G401.6 (cell line): ENCODE measurements around the gene PGAP3.

Experiments used
- FAIRE-seq: peaks from 2 replicates; lab custom pipeline; 2012; peaks lifted over from hg19 to GRCh38; lab: Jason Lieb, UNC

Gene PGAP3

DNA sequence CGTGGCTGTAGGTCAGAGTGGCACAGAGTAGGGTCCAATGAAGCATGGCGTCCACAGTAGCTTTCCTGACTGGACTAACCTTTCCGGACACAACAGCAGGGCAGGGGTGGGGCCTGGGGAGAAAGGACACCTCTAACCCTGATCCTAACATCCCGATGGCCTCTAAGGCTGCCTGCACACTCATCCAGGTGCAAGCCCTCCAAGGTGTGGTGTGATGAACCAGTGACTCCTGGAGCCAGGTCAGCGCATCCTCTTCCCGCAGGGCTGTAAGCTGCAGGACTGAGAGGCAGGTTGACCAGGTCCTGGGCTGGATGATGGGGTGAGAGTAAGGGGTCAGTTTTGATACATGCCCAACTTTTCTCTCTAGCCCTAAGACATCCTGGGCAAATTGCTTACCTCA is 8.9 kb upstream of the PGAP3 start:
- FAIRE-seq: no peak

DNA sequence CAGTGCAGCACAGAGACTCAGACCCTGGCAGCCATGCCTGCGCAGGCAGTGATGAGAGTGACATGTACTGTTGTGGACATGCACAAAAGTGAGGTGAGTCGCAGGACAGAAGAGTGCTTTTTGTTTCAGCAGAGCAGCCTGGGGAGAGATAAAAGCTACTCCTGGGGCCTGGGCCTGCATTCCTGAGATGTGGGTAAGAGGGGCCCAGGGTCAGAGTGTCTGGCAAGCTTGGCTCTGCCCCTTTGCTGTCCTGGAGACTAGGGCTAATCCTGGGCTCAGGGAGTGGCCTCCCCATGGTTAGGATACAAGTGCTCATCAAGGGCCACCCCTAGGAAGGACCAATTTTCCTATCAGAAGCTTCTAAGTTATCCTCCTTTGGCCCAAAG is 7.2 kb upstream of the PGAP3 start:
- FAIRE-seq: no peak

DNA sequence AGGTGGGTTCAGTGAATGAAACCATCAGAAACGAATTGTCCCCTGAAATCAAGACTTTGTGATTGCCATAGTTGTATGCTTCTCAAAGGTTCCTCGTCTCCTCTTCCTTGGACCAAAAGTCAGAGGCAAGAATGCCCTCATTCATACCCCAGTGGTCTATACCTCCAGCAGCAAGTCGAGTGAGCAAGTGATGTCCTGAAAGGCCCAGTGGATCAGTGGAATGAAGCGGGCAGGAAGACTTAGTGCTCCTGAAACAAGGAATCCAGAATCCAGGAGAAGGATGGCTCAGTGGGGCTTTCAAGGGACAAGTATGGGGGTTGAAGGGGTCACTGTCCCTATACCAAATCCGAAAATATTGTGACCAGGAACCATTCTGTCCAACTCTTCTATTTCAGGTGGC is 6.7 kb upstream of the PGAP3 start:
- no peak for FAIRE-seq

DNA sequence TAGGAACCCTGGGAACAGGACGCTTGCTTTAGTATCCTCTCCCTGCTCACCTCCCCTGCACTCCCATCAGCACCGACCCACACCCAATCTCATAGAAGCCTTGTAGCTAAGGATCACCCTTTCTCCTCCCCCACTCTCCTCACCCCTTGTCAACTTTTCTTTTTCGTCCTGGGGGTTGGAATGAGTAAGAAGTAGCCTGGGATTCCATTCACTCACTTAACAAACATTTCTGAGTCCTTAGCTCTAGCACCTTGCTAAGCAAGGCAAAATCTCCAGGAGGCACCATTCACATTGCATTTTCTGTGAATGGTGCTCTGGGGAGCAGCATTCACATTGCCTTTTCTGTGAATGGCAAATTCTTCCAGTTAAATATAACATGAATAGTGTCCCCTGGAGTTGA is 1.1 kb upstream of the PGAP3 start:
- no peak for FAIRE-seq

DNA sequence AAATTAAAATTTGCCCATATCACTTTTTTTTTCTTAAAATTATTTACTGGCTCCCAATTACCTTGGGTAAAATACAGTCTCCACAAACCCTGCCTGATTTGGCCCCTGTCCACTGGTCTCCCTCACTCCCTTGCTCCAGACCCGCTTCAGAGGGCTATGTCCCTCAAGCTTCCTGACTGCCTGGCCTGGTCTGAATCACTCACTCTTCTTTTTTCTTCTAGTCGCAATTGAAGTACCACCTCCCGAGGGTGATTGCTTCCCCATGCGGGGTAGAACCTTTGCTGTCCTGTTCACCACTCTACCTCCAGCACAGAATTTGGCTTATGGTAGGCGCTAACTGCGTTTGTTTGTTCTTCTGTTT is 598 bp upstream of the PGAP3 start:
- FAIRE-seq: no peak

DNA sequence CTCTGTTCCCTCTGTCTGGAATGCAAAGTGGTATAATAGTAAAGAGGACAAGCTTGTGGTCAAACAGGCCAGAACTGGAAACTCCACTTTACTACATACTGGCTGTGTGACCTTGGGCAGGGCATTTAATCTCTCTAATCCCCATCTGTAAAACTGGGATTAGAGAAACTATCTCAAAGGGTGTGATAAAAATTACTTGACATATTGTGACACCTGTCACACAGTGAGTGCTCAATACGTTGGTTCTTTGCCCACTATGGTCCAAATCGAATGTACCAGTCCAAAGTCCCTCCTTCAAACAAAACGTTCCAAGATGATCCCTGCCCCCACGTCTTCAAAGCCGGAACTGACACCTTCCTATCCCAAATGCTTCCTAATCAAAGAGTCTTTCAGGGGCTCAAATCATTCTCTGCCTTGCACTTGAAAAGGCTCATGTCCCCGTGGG is 734 bp downstream of the PGAP3 start:
- FAIRE-seq: no peak

DNA sequence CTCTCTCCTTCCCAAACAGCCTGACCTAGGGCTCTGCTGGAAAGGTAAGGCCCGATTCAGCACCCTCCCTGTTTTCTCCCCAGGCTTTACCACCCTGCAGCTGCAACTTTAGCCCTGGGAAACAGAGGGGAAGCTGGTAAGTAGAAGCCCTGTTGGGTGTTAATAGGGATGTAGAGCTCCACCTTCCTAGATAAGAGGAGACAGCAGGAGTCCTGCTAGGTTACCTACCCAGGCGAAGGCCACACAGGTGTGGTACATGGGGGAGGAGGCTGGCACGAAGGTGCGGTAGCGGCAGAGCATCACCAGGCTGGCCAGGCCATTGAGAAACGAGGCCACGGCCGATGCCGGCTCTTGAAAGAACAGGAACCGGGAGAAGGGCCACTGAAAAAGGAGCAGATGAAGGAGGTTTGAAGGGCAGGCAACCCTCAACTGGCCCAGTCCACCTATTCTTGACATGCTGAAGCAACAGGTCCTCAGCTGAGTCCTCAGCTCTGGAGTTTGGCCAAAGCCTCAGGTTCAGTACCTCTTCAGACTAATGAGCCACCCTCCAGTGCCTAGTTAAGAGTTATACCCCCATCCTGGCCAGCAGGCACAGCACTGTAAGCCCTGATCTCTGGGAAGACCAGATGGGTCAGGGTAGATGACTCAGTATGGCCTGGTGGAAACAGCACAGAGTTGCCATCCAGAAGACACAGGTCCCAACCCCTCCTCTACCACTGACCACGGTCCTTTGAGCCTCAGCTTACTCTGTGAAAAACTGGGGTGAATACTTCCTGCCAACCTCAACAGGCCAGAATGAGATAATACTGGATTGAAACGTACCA is 3.3 kb downstream of the PGAP3 start:
- FAIRE-seq: no peak

DNA sequence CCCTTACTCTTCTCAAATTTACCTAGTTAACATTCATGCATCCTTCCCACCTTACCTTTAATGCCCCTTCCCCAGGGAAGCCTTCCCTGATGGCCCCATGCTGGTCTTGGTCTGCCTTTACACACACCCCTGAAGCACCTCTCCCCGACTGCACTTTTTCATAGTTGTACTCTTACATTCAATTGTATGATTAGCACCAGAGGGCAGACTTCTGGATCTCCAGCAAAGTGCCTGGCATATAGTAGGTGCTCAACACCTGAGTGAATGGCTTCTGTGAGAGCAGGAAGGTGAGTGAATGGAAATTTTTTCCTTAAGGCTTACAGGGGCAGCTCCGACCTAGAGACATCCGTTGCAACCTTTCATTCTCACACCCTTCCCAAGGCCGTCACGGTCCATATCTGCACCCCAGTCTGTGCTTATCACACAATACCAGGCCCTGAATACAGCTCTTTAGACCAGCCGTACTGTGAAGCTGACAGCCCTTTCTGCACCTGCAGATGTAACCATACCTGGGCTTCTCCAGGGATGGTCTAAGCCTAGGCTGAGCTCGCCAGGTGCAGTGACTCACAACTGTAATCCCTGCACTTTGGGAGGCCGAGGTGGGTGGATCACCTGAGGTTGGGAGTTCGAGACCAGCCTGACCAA is 4.4 kb downstream of the PGAP3 start:
- no peak for FAIRE-seq

DNA sequence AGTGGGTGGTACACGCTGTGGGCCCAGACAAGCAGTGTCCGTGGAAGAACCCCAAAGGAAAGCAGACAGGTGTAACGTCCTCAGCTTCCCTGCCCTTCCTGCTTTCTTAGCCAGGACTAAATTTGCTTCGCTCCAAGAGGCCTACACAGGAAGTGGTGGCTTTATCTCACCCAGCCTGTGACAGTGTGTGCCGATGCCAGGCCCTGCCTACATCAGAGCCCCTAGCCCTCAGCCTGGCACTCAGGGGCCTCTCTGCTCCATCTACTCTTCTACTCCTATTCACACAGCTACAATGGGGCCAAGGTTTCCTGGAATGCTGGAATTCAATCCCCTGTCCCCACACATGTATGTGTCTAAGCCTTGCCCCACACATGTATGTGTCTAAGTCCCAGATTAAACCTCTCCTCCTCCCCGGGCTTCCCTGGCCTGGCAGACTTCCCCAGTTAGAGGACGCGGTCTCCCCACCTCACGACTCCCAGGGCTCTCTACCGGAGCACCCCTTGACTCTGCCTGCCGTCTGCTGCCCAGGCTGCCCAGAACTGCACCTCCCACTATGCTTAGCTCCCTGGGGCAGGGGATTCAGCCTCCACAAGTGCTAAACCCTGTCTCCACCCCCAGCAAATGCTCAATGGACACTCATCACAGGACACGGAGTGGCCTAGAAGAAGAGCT is 8.2 kb downstream of the PGAP3 start:
- no peak for FAIRE-seq

DNA sequence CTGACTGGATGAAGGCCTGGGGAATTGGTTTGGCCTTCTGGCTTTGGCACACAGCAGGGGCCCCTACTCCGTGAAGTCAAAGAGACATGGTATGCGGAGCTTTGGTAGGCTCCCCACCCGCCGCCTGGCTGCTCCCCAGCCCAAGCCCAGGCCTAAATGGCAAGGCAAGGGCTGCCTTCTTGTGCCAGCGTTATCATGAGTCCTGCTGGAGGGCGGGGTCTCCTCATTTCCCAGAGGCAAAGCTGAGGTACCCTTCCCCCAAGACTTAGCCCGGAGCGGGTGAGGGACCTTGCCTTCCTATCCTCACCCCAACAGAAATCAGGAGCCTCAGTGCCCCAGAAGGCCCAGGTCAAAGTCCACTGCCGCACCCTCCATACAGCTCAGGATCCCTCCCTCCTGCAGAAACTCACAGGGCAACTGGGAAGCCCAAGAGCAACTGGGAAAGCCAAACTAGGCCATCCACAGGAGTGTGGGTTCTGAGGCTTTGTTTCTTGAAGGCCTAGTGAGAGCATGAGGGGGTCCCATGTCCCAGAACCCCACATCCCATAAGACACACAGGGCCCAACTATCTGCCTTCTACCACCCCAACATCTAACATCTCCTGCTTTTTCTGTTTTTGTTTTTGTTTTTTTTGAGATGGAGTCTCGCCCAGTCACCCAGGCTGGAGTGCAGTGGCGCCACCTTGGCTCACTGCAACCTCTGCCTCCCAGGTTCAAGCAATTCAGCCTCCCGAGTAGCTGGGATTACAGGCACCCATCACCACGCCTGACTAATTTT is 9.3 kb downstream of the PGAP3 start:
- FAIRE-seq: no peak

DNA sequence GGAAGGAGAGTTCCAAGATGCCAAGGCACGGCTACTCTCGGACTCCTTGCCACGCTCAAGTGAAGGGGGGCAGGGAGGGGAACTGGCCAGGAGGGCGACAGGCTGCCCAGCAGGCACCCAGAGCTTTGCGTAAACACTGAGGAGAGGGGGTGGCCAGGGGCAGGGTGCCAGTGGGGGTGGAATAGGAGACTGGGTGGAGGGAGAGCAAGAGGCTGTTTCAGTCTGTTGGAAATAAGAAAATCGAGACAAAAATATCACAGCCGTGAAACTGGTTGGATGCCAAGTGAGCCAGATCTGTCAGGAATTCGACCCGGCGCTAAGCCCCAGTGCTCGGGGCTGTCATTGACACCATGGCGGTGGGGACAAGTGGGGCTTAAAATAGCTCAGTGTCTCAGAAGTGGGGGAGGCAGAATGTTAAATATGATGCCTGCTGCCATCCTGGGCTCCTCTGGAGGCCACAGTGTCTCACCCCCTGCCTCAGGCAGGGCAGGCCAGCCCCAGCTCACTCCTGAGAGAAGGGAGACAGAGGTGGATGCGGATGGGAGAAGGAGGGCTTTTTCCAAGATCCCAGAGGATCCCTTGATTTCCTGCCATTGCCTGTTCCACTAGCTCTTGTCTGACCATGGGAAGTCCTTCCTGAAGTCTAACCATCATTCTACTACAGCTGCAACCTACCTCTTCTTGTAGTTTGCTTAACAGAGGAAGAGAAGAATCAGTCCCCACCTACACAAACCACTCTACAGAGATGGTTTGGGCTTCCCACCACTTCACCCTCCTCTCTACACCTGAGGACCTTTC is 10.1 kb downstream of the PGAP3 start:
- no peak for FAIRE-seq

DNA sequence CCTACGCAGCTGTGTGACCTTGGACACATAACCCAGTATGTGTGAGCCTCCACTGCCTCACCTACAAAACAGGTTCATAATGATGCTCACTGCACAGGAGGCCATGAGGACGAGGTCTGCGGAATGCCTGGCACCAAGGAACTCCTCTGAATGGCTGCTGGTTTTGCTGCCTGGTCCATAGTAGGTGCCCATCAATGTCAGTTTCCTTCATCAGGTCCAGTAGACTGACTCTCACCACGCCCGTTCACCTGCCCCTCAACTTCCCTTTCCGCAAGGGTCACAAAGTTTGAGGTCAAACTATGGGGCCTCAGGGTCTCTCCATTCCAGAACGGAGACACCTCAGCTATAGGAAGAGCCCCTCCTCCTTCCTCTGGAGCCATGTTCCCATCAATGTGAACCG is 10.8 kb downstream of the PGAP3 start:
- no peak for FAIRE-seq

DNA sequence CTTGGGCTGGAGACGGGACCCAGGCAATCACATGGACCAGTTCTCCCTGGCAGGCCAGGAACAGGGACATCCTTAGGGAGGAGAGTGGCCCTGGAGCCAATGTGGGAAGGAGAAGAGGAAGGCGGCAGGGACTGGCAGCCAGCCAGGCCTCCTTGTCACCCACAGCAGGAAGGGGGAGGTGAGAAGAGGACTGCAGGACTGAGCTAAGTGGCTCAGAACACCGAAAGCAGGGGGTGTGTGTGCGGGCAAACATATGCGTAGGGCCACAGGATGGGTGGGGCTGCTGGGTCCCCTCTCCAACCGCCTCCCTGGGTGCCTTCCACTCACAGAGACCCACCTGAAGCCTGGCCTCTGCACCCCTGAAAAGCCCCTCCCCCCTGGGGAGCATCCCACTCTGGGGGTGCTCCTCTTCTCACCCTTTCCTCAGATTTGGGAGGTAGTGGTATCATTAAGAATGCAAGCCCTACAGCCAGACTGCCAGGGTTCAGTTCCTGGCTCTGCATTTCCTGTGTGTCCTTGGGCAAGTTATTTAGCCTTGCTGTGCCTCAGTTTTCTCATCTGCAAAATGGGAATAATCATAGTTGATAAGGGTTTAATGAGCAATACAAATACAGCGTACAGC is 11.5 kb downstream of the PGAP3 start:
- no peak for FAIRE-seq

DNA sequence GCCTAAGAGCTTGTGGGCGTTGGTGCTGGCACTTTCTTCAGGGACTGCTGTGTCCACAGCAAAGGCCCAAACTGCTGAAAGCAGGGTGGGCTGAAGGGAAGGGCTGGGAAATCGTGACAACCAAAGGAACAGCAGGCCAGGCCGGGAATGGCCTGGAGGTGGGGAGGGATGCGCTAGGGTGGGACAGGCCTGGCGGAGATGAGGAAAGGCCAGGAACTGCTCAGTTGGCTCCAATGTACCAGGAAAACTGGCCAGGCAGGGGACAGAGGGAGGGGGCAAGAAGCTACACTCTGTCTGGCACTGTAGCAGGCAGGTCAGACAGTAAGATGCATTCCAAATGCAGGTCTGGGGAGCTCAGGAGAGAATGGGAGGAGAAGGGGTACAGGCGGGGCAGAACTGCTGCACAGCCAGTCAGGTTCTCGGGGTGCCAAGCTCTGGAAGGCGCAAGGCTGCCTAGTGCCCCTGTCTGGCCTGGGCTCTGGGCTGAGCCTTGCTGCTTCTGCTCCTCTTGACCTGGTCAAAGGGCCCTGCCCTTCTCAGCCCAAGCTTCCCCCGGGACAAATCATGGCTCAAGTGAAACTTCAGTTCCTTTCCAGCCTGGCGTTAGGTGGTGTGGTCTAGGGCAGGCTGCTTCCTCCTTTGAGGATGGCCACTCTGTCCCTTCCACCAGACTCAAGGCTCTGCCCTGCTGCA is 12.3 kb downstream of the PGAP3 start:
- FAIRE-seq: no peak

DNA sequence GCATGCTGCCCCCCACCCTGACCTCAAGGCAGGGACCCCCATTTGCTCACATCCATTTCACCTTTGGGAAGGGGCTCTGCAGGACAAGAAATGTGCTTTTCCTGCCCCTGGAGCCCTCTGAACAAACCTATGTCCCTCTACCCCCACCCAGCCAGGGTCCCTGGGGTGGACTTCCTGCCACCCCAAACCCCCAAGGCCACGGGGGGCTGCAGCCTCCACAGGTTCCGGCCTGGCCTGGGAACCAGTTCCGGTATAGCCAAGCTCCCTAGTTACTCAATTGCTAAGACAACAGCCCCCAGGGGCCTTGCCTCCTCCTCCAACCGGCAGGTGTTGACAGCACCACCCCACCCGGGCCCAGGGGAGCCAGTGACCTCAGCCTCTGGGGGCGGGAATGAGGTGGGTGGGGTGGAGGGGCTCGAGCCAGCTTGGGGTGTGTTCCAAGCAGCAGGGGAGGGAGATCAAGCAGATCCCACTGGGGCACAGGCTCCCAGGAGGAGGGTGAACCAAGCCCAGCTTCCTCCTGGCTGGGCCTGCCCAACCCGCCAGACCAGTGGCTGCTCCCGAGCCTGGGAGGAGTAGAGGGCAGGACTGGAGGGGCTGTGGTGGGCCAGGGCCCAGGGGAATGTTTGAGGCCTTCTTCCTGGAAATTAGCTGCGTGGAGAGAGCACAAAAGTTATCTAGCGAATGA is 13.0 kb downstream of the PGAP3 start:
- no peak for FAIRE-seq

DNA sequence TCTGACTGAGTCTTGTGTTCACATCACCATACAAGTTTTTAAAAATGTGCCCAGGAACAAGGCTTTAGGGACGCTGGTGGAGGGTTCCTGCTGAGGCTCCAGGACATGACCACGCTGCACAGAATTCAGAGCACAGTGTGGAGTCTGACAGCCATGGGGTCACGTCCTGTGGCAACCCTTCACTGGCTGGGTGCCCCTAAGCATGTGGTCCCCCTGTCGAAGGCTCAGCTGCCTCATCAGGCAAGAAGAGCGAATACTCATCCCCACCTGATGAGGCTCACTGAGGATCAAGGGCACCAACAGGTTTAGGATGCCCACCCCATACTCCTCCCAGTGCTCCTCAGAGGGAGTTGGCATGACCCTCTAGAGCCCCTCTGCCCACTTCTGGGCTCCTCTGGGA is 13.7 kb downstream of the PGAP3 start:
- FAIRE-seq: no peak

DNA sequence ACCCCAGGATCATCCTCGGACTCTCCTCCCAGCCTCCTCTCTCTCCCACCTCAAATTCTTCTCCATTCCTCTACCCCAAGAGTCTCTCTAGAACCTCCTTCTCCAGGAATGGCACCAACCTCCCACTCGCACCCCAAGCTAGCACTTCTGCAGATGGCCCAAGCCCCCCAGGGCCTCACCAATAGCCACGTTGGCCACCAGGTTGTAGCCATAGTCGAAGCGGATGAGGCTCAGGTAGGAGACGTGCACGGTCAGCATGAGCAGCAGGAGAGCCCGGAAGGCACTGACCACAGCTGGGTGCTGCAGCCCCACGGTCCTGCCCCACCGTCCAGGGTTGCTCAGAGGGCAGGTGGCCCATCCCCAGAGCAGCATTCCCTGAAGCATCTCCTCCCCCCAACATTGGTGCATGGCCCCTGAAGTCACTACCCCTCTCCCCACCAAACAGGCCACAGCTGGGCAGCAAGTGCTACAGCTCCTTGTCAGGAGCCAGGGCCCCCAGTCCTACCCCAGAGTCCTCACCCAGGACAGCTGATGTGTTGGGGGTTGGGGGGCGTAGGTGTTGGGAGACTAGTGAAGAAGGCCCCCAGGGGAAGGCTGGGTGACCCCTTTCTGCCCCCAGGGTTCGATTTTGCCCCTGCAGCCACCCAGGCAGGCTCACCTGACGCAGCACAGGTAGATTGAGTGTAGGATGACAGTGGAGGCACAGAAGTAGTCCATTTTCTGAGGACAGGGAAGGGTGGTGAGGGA is 14.3 kb downstream of the PGAP3 start:
- no peak for FAIRE-seq

DNA sequence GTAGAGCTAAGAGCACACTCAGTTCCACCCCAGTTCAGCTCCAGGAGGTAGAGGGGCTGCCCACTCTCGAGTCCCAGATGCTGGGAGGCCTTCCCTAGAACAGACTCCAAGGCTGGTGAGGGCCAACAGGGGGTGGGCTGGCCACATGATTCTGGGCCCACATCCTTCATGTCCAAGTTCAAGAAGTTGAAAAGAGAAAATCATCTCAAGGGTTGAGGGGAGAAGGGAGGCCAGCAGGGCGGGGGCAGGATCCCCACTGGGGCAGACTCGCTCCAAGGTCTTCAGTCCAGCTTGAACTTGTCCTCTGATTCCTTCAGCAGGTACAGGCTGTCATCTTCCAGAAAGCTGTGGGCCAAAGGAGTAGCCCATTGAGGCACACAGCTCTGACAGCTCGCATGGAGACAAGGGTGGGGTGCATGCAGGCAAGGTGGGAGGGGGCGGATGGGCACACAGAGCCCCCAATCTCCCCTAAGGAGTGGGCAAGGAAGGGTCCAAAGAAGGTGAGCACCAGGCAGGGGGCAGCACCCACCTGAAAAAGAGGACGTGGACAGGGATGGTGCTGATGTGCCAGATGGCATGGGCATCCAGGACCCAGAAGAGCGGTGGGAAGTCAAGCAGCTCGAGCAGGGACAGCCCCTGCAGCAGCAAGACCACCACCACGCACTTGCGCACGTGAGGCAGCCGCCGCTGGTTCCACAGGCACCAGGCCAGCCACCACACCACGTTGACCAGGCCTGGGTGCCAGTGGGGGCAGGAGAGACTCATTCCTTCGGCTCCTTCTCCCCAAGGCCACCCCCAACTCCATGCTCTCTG is 15.1 kb downstream of the PGAP3 start:
- FAIRE-seq: no peak
